ENCODE measurements around the gene WDTC1.

WDTC1 gene

DNA sequence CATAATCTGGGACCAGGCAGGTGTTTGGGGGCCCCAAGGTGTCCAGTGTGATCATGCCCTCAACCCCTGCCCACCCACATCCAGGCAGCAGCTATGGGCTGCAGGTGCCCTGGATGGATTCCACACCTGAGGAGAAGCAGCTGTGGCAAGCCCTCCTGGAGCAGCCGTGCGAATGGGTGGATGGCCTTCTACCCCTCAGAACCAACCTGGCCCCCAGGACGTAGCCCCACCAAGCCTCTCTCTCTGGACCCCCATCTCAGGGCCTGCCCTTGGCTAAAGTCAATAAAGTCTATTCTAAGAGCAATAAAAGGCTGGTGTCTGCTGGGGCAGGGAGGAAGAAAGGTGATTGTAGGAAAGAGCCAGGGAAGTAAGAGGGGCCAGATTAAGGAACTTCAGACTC, 119.2 kb downstream of the WDTC1 start:
- Histone ChIP-seq H3K9me3 (replicated peaks in 1 of 11) (no peaks in the 10 kb centered on the region), H4K20me1 (peaks cover 0 to 36% (median 0%) of the 10 kb centered on the region in 11 experiments; a peak in 4 of 22 replicates), H3K4me3 (no peak overlapping the region), H3K4me2 (no peak overlapping the region), H3K27me3 (0 out of 22 replicates have a peak, but pooled peaks cover 0 to 1% (median 0%) of the 10 kb centered on the region in 11 experiments), H3K27ac (no peak overlapping the region), H3K9ac (peak overlapping the region in 2 of 11 experiments; percentile 3 to 19; a peak in 1 of 22 replicates), H3K36me3 (peaks cover 14 to 62% (median 39%) of the 10 kb centered on the region in 11 experiments; a peak in 21 of 22 replicates), H3K4me1 (peaks cover 16 to 39% (median 31%) of the 10 kb centered on the region in 10 experiments)
- no peak for TF ChIP-seq Cebpa-rat (IDR thresholded peaks at IDR 0.05)

- H3K27me3 ChIP-seq, result peaks cover 0 to 18% (median 14%) of the 10 kb centered on the region in 11 experiments; a peak in 15 of 22 replicates
- H3K4me2 ChIP-seq, result peak overlapping the region in 8 of 11 experiments; percentile 86 to 96 (median 90); a peak in 9 of 22 replicates
- no peaks in the 10 kb centered on the region for H3K9me3 ChIP-seq (replicated peaks in 1 of 11)
- TF ChIP-seq Cebpa-rat (IDR thresholded peaks at IDR 0.05), result no peak
- no peak overlapping the region for H3K4me3 ChIP-seq
- H3K4me1 ChIP-seq, result peaks cover 26 to 44% (median 36%) of the 10 kb centered on the region in 10 experiments
- H4K20me1 ChIP-seq, result peaks cover 0 to 42% (median 0%) of the 10 kb centered on the region in 11 experiments; a peak in 4 of 22 replicates
- peaks cover 9 to 51% (median 20%) of the 10 kb centered on the region in 11 experiments; a peak in 19 of 22 replicates for H3K36me3 ChIP-seq
- 0 out of 22 replicates have a peak overlapping the region, but pooled peaks of 1 of the 11 experiments have one; percentile 15 for H3K9ac ChIP-seq
- no peak overlapping the region for H3K27ac ChIP-seq
Measured at GRCh38 chr1:27355683-27356082, 121.3 kb downstream of the WDTC1 start.

GRCh38 chr1:27356277-27356618, 121.8 kb downstream of the WDTC1 start:
- Histone ChIP-seq H3K9me3 (replicated peaks in 1 of 11) (no peaks in the 10 kb centered on the region), H3K4me3 (0 out of 20 replicates have a peak overlapping the region, but pooled peaks of 2 of the 10 experiments have one; percentile 31 to 43), H3K4me1 (peaks cover 29 to 49% (median 41%) of the 10 kb centered on the region in 10 experiments), H4K20me1 (peaks cover 0 to 48% (median 0%) of the 10 kb centered on the region in 11 experiments; a peak in 4 of 22 replicates), H3K36me3 (peaks cover 3 to 45% (median 15%) of the 10 kb centered on the region in 11 experiments; a peak in 16 of 22 replicates), H3K27me3 (peaks cover 0 to 22% (median 16%) of the 10 kb centered on the region in 11 experiments; a peak in 15 of 22 replicates), H3K9ac (peak overlapping the region in 5 of 11 experiments; percentile 31 to 66 (median 64); a peak in 4 of 22 replicates), H3K4me2 (peak overlapping the region; percentile 81 to 96 (median 90)), H3K27ac (0 out of 22 replicates have a peak overlapping the region, but pooled peaks of 3 of the 11 experiments have one; percentile 0 to 9 (median 4))
- TF ChIP-seq Cebpa-rat (IDR thresholded peaks at IDR 0.05), result no peak

- Histone ChIP-seq H3K27ac (peak overlapping the region in 4 of 11 experiments; percentile 0 to 29 (median 6); a peak in 2 of 22 replicates), H3K9me3 (replicated peaks in 1 of 11) (no peaks in the 10 kb centered on the region), H3K36me3 (peaks cover 0 to 40% (median 11%) of the 10 kb centered on the region in 11 experiments; a peak in 13 of 22 replicates), H3K4me2 (peak overlapping the region; percentile 81 to 96 (median 90)), H3K27me3 (peaks cover 0 to 22% (median 16%) of the 10 kb centered on the region in 11 experiments; a peak in 15 of 22 replicates), H3K9ac (peak overlapping the region in 8 of 11 experiments; percentile 33 to 66 (median 61); a peak in 12 of 22 replicates), H3K4me1 (peaks cover 29 to 52% (median 41%) of the 10 kb centered on the region in 10 experiments), H4K20me1 (peaks cover 0 to 52% (median 0%) of the 10 kb centered on the region in 11 experiments; a peak in 4 of 22 replicates), H3K4me3 (peak overlapping the region in 2 of 10 experiments; percentile 34 to 43; a peak in 3 of 20 replicates)
- no peak for TF ChIP-seq Cebpa-rat (IDR thresholded peaks at IDR 0.05)
Measured at GRCh38 chr1:27356619-27357280, 122.3 kb downstream of the WDTC1 start.

DNA sequence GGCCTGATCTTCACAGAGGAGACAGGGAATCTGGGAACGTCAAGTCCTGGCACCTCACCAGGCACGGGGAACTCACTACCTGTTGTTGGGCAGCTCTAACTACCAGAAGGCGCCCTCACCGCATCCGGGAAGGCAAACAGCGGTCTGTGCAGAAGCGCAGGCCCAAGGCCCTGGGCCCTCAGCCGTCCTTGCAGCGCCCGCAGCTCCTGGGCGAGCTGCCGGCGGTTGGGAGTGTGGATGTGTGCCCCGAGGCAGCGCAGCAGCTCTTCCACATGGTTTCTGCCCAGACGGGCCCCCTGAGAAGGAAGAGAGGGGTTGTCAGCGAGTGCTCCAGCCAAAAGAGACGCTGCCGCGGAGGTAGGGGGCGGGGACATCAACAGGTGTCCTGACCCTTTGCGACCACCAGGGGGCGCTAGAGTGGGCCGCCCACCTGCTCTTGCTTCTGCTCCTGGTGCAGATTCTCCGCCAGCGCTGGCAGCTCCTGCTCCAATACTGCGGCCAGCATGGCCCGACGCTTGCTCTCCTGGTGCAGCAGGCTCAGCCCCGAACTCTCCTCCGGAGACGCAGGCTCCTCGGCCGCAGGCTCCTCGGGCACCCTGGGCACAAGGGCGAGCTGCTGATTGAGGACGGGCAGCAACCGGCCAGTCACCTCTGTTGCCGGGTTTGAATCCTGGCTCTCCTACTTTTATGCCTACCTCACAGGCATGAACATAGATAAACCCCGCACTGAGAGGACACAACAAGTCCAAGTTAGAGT, 123.0 kb downstream of the WDTC1 start:
- Histone ChIP-seq H3K27ac (peak overlapping the region in 6 of 11 experiments; percentile 28 to 53 (median 34); a peak in 5 of 22 replicates), H4K20me1 (peaks cover 0 to 52% (median 0%) of the 10 kb centered on the region in 11 experiments; a peak in 4 of 22 replicates), H3K27me3 (peaks cover 0 to 22% (median 16%) of the 10 kb centered on the region in 11 experiments; a peak in 15 of 22 replicates), H3K4me3 (peak overlapping the region in 8 of 10 experiments; percentile 25 to 48 (median 40); a peak in 8 of 20 replicates), H3K4me1 (peaks cover 29 to 52% (median 41%) of the 10 kb centered on the region in 10 experiments), H3K36me3 (peaks cover 0 to 47% (median 9%) of the 10 kb centered on the region in 11 experiments; a peak in 13 of 22 replicates), H3K4me2 (peak overlapping the region; percentile 81 to 96 (median 90)), H3K9me3 (replicated peaks in 1 of 11) (no peaks in the 10 kb centered on the region), H3K9ac (peak overlapping the region in 10 of 11 experiments; percentile 33 to 66 (median 54); a peak in 15 of 22 replicates)
- TF ChIP-seq Cebpa-rat (IDR thresholded peaks at IDR 0.05), result no peak
